Endothelial cell (in vitro differentiated cells): ENCODE results near the gene SIGLEC14. TPM values are rescaled to one million over a fixed set of nuclear protein-coding genes. Genes with fewer than 3 reads are reported as not detected.

Experiments
- DNase-seq: peaks from one replicate; pipeline ENCODE4 v3.0.0; 2021; ENCODE audit warnings: low spot score
- H3K27ac Mint-ChIP-seq: one replicate; pipeline ENCODE4 v1.8.0; 2021; ENCODE audit warnings: mixed read lengths, inconsistent platforms; ENCODE audit not compliant: unreplicated experiment
- H3K27me3 Mint-ChIP-seq: one replicate; pipeline ENCODE4 v1.8.0; 2021; ENCODE audit warnings: mild to moderate bottlenecking, moderate library complexity, mixed read lengths, inconsistent platforms; ENCODE audit not compliant: unreplicated experiment
- H3K36me3 Mint-ChIP-seq: one replicate; pipeline ENCODE4 v1.8.0; 2021; ENCODE audit warnings: mild to moderate bottlenecking, low read depth, mixed read lengths, inconsistent platforms; ENCODE audit not compliant: unreplicated experiment
- H3K4me1 Mint-ChIP-seq: one replicate; pipeline ENCODE4 v1.8.0; 2021; ENCODE audit warnings: mild to moderate bottlenecking, mixed read lengths, inconsistent platforms; ENCODE audit not compliant: unreplicated experiment
- H3K4me3 Mint-ChIP-seq: one replicate; pipeline ENCODE4 v1.8.0; 2021; ENCODE audit warnings: mild to moderate bottlenecking, mixed read lengths, inconsistent platforms; ENCODE audit not compliant: unreplicated experiment
- H3K9me3 Mint-ChIP-seq: one replicate; pipeline ENCODE4 v1.8.0; 2021; ENCODE audit warnings: mixed read lengths, inconsistent platforms; ENCODE audit not compliant: unreplicated experiment
- total RNA-seq: library from RNA; stranded (reverse); fragmentation: NEBNext Ultra II Directional; extraction: Animal tissue kit (Norgen Biotek cat#: 25700); gene quantifications from one replicate; pipeline ENCODE4 v1.2.1, GENCODE V29; 2021; ENCODE audit not compliant: unreplicated experiment
- TF ChIP-seq, protein P1 (sequence below): fragments of 200-600 bp; sonication (generic); IDR thresholded peaks from one replicate; pipeline ENCODE4 v1.5.0; 2021; ENCODE audit warnings: antibody characterized with exemption; ENCODE audit not compliant: unreplicated experiment

The SIGLEC14 gene
- total RNA-seq, 1 donor from 2014 or later: 0.21 TPM

DNA sequence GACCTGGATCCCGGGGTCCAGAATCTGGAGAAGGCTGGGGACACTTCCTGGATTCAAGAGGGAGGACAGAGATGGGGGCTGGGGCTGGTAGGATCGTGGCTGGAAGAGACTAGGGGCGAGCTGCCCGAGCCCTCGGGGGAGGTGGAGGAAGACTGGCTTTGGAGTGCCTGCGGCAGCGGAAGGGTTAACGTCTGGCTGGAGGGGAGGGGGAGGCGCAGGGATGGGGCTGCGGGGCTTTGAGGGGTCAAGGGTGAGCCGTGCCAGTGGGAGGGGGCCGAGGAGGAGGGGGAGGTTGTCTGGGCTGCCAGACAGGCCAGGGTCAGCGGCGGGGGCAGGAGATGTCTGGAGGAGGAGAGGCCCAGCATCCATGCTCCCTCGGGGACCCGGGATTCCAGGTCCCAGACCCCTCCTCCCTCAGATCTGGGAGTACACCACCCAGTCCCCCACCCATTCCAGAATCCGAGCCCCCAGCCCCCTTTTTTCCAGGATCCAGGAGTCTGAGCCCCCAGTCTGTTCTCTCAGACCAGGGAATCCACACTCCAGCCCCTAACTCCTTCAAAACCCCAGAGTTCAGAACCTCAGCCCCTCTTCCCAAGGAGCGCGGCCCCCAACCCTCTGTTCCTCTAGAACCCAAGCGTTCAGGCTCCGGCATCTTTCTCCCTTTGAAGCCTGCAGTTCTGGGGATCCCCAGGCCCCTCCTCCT lies 43.3 kb upstream of the SIGLEC14 start:
- Mint-ChIP-seq H3K4me3 (peak overlapping the region; percentile 96), H3K36me3 (peaks cover 22% of the 10 kb centered on the region), H3K9me3 (no peaks in the 10 kb centered on the region), H3K4me1 (peaks cover 41% of the 10 kb centered on the region), H3K27ac (peak overlapping the region; percentile 86), H3K27me3 (peaks cover 18% of the 10 kb centered on the region)
- DNase-seq: peak; percentile 68
- TF ChIP-seq, protein P1, sequence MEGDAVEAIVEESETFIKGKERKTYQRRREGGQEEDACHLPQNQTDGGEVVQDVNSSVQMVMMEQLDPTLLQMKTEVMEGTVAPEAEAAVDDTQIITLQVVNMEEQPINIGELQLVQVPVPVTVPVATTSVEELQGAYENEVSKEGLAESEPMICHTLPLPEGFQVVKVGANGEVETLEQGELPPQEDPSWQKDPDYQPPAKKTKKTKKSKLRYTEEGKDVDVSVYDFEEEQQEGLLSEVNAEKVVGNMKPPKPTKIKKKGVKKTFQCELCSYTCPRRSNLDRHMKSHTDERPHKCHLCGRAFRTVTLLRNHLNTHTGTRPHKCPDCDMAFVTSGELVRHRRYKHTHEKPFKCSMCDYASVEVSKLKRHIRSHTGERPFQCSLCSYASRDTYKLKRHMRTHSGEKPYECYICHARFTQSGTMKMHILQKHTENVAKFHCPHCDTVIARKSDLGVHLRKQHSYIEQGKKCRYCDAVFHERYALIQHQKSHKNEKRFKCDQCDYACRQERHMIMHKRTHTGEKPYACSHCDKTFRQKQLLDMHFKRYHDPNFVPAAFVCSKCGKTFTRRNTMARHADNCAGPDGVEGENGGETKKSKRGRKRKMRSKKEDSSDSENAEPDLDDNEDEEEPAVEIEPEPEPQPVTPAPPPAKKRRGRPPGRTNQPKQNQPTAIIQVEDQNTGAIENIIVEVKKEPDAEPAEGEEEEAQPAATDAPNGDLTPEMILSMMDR: no peak

DNA sequence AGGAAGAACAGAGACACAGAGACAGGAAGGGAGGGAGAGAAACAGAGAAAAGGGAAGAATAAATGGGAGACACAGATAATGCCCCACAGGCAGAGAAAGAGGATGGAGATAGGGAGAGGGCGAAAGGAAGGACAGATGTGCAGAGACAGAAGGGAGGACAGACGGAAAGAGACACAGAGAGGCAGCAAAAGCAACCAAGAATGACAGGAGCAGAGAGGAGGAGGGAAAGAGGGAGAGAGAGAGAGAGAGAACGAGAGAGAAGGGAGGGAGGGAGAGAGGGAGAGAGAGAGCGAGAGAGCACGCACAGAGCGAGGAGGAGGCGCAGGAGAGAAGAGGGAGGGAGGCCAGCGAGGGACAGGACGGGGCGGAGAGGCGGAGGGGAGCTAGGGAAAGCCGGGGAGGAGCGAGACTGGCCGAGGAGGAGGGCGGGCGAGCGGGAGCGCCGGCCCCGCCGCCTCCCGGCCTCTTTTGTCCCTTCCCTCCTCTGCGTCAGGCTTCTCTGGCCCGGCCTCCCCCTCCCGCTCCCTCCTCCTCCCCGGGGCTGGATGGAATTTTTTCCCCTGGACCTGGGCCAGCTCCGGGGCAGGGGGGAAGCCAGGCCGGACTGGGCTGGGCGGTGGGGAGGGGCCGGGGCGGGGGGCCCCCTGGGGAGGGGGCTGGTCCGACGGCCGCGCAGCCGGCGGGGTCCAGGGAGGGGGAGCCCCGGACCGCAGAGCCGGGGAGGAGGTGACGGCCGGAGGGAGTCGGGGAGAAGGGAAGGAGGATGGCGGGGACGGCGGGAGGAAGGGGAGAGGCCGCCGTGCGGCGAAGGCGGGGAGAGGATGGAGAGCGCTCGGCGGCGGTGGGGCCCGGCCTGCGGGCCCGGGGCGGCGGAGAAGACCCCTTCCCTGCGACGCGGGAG lies 42.3 kb upstream of the SIGLEC14 start:
- peaks cover 14% of the 10 kb centered on the region for H3K27me3 Mint-ChIP-seq
- DNase-seq: peak; percentile 79
- TF ChIP-seq, protein P1: no peak
- peak overlapping the region; percentile 96 for H3K4me3 Mint-ChIP-seq
- H3K4me1 Mint-ChIP-seq: peaks cover 31% of the 10 kb centered on the region
- H3K36me3 Mint-ChIP-seq: peaks cover 16% of the 10 kb centered on the region
- H3K9me3 Mint-ChIP-seq: no peaks in the 10 kb centered on the region
- H3K27ac Mint-ChIP-seq: peak overlapping the region; percentile 79

DNA sequence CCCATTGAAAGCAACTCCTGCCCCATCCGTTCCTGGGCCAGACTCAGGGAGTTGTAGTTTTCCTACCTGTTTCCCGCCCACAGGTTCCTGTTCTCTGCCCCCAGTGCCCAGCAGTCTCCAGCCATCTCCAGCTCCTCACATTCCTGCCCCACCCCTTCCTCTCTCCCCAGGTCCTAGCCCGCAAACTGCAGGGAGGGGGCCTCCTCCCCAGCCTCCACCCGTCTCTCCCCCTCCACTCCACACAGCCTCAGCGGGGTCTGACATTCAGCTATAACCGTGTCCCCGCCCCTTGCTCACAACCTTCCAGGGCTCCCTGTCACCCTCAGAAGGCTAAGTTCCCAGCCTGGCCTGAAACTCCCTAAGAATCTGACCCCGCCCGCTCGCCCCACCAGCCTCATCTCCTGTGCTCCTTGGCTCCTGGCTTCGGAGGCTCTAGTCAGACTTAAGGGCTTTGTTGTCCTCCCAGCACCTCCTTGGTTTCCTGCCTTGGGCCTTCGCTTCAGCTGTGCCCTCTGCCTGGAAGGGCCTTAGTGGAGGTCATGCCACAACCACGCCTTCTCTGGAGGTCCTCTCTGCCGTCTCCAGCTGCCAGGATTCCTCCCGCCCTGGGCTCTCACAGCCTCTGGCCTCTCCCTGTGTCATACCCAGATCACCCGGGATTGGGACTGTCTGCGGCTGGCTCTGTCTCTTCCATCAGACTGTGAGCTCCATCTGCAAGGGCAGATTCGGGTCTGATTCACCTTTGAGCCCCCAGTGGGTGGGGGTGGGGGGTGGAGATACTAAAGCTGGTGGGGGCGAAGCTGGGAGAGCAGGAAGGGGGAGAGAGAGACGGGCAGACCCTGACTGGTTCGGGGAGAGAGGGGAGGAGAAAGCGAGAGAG lies 41.4 kb upstream of the SIGLEC14 start:
- peak; percentile 46 for DNase-seq
- Mint-ChIP-seq H3K4me3 (peak overlapping the region; percentile 96), H3K27ac (peak overlapping the region; percentile 79), H3K36me3 (peaks cover 11% of the 10 kb centered on the region), H3K9me3 (no peaks in the 10 kb centered on the region), H3K4me1 (peaks cover 22% of the 10 kb centered on the region), H3K27me3 (peaks cover 12% of the 10 kb centered on the region)
- TF ChIP-seq, protein P1: no peak

DNA sequence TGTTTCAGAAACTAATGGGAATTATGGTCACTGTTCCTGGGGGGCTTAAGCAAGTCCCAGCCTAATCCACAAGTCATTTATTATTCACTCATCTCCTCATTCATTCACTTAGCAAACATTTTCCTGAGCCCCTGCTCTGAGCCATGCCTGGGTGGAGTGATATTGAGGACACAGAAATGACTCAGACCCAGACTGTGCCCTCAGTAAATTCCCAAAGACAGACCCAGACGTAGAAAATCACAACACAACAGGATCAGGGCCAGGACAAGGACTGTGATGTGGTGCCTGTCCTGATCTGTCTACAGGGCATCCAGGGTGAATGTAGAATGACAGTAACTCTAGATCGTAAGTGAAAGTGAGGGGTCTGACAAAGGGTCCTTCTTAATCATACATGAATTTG lies 39.5 kb upstream of the SIGLEC14 start:
- TF ChIP-seq, protein P1: no peak

More for the DNA sequence above, 39.5 kb upstream of the SIGLEC14 start:
- Mint-ChIP-seq H3K27me3 (peaks cover 8% of the 10 kb centered on the region), H3K36me3 (peaks cover 5% of the 10 kb centered on the region), H3K9me3 (no peaks in the 10 kb centered on the region), H3K4me1 (peaks cover 16% of the 10 kb centered on the region), H3K4me3 (no peak overlapping the region), H3K27ac (no peak overlapping the region)
- no peak for DNase-seq
